ENCODE results near the gene MVB12B. TPM values are rescaled to one million over a fixed set of nuclear protein-coding genes. Genes with fewer than 3 reads are reported as not detected.

MVB12B gene
- polyA plus RNA-seq, 1 donor, result 13.4 TPM

DNA sequence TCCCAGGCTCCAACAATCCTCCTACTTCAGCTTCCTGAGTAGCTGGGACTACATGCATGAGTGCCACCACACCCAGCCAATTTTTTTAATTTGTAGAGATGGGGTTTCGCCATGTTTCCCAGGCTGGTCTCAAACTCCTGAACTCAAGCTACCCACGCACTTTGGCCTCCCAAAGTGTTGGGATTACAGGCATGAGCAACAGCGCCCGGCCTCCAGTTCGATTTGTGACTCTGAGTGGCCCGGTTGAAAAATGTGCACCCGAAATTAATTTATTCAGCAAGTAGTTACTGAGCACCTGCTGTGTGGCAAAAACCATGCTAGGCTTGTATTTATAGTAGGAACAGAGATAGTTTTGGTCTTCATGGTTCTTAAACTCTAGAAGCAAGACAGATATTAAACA lies 58.3 kb downstream of the MVB12B start:
- Histone ChIP-seq H3K36me3 (ENCODE audit: control insufficient read depth, insufficient read depth, low read length) (peaks cover 17% of the 10 kb centered on the region), H3K4me3 (ENCODE audit: low read length) (no peak overlapping the region), H3K9me3 (ENCODE audit: control insufficient read depth, low read depth, low read length) (no peaks in the 10 kb centered on the region), H3K27me3 (ENCODE audit: control insufficient read depth, insufficient read depth, low read length) (no peaks in the 10 kb centered on the region), H3K4me1 (ENCODE audit: control insufficient read depth, insufficient read depth, low read length) (no peaks in the 10 kb centered on the region), H3K27ac (ENCODE audit: low read length) (no peak overlapping the region)
- no peak for DNase-seq
- WGBS (ENCODE audit: insufficient coverage, low lambda C conversion rate), result no CpG with 5 or more reads among the region's 7 CpGs

DNA sequence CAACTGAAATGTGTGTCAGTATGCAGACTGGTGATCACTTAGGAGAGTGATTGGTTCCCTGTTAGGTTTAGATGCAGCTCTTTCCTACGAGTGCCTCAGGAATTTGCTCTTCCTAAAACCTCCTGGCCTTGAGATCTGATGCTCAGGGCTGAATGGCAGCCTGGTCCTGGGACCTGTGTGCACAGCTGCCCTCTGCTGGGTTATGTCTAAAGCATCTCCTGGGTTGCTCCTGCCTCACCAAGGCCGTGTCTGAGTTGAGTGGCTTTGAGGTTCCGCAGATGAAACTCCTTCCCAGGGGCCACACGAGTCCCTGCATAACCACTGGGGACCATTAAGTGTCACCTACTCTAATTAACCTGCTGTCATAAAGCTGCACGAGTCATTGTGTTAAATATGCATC lies 59.5 kb downstream of the MVB12B start:
- Histone ChIP-seq H3K27me3 (ENCODE audit: control insufficient read depth, insufficient read depth, low read length) (no peaks in the 10 kb centered on the region), H3K9me3 (ENCODE audit: control insufficient read depth, low read depth, low read length) (no peaks in the 10 kb centered on the region), H3K36me3 (ENCODE audit: control insufficient read depth, insufficient read depth, low read length) (peaks cover 22% of the 10 kb centered on the region), H3K4me1 (ENCODE audit: control insufficient read depth, insufficient read depth, low read length) (no peaks in the 10 kb centered on the region), H3K4me3 (ENCODE audit: low read length) (no peak overlapping the region), H3K27ac (ENCODE audit: low read length) (no peak overlapping the region)
- WGBS (ENCODE audit: insufficient coverage, low lambda C conversion rate), result no CpG with 5 or more reads among the region's 5 CpGs
- peak in 1 of 2 donors; percentile 44 for DNase-seq

DNA sequence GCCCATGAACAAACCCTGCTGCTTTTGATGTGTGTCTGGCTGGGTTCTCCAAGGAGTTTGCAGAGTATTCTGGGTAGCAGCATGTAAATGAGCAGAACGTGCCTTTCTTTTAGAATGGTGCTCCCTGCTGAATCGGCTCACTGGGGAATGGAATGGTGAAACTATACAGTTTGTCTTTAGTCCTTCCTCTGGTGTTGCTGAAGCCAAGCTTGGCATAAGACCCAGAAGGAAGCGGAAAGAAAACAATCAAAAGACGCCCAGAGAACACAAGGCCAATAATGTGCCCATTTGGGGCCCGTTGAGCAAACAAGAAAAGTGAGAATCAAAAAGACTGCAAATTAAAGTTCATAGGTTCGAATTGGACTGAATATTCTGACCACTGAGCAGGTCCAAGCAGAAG lies 60.1 kb downstream of the MVB12B start:
- Histone ChIP-seq H3K9me3 (ENCODE audit: control insufficient read depth, low read depth, low read length) (no peaks in the 10 kb centered on the region), H3K4me3 (ENCODE audit: low read length) (no peak overlapping the region), H3K27ac (ENCODE audit: low read length) (no peak overlapping the region), H3K27me3 (ENCODE audit: control insufficient read depth, insufficient read depth, low read length) (no peaks in the 10 kb centered on the region), H3K4me1 (ENCODE audit: control insufficient read depth, insufficient read depth, low read length) (no peaks in the 10 kb centered on the region), H3K36me3 (ENCODE audit: control insufficient read depth, insufficient read depth, low read length) (peaks cover 28% of the 10 kb centered on the region)
- WGBS (ENCODE audit: insufficient coverage, low lambda C conversion rate), result no CpG with 5 or more reads among the region's 6 CpGs
- no peak for DNase-seq

DNA sequence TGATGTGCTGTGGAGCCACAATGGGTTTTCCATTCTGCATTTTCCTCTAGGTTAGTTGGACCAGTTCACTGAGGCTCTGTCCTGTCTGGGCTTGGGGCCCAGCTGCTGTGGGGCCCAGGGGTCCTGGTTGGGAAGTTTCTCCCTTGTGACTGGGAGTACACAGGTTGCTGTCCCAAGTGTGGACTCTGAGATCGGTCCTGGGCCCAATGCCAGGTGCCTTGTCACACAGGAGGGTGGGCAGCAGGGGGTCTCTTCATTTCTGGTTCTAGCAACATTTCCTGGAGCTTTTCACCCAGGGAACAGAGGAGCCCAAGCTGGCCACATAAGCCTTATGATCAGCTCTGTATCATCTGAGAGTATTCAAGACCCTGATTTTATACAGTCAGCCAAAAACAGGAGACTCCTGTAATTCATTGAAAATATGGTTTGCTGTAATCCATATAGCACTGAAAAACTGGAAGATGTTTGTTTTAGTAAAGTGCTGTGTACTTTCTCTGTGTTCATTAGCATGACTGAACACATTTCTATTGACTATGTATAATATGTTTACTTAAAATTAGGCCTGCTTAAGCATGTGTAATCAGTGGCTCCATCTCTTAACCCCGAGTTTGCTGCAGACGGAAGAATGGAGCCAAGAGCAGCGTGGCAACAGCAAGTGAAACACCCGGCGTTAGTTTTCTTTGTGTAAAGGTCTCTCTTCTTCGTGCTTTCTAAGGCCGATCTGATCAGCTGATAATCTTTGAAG lies 62.5 kb downstream of the MVB12B start:
- Histone ChIP-seq H3K9me3 (ENCODE audit: control insufficient read depth, low read depth, low read length) (no peaks in the 10 kb centered on the region), H3K36me3 (ENCODE audit: control insufficient read depth, insufficient read depth, low read length) (peaks cover 42% of the 10 kb centered on the region), H3K27me3 (ENCODE audit: control insufficient read depth, insufficient read depth, low read length) (no peaks in the 10 kb centered on the region), H3K27ac (ENCODE audit: low read length) (no peak overlapping the region), H3K4me3 (ENCODE audit: low read length) (no peak overlapping the region), H3K4me1 (ENCODE audit: control insufficient read depth, insufficient read depth, low read length) (no peaks in the 10 kb centered on the region)
- WGBS (ENCODE audit: insufficient coverage, low lambda C conversion rate), result no CpG with 5 or more reads among the region's 8 CpGs
- DNase-seq, result no peak

DNA sequence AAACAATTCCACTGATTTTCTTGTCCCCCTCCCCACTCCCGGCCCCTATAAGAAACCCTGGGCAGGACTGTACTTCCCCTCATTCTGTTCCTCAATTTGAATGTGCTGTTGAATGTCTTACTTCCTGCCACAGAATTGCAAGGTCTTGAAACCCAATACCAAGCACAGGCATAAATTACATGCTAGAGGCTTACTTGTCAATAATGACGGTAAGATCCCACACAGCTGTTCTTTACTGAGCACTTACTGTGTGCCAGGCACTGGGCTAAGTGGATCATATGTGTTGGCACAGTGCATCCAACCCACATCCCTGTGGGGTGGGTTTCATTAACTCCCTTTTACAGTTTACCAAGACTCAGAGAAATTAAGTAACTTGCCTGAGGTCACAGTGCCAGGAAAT lies 63.4 kb downstream of the MVB12B start:
- Histone ChIP-seq H3K4me3 (ENCODE audit: low read length) (no peak overlapping the region), H3K9me3 (ENCODE audit: control insufficient read depth, low read depth, low read length) (no peaks in the 10 kb centered on the region), H3K4me1 (ENCODE audit: control insufficient read depth, insufficient read depth, low read length) (no peaks in the 10 kb centered on the region), H3K27ac (ENCODE audit: low read length) (no peak overlapping the region), H3K36me3 (ENCODE audit: control insufficient read depth, insufficient read depth, low read length) (peaks cover 49% of the 10 kb centered on the region), H3K27me3 (ENCODE audit: control insufficient read depth, insufficient read depth, low read length) (no peaks in the 10 kb centered on the region)
- no peak for DNase-seq
- no CpG with 5 or more reads among the region's 2 CpGs for WGBS (ENCODE audit: insufficient coverage, low lambda C conversion rate)

DNA sequence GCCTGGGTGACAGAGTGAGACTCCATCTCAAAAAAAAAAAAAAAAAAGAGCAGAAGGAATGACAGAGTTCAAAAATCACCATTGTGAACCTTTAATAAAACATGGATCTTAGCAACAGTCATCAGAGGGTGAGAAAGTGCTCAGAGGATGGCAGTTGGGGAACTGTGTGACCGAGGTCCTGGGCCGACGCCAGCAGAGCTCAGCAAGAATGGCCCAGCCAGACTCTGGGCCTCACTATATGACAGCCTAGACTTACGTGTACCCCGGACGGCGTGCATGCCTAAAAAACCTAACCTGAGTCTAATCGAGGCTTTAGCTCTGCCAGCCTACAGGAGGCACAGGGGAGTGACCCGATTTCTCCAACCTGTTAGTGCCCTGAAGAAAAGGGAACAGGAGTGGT lies 64.3 kb downstream of the MVB12B start:
- Histone ChIP-seq H3K36me3 (ENCODE audit: control insufficient read depth, insufficient read depth, low read length) (peaks cover 57% of the 10 kb centered on the region), H3K4me3 (ENCODE audit: low read length) (no peak overlapping the region), H3K4me1 (ENCODE audit: control insufficient read depth, insufficient read depth, low read length) (no peaks in the 10 kb centered on the region), H3K27me3 (ENCODE audit: control insufficient read depth, insufficient read depth, low read length) (no peaks in the 10 kb centered on the region), H3K9me3 (ENCODE audit: control insufficient read depth, low read depth, low read length) (no peaks in the 10 kb centered on the region), H3K27ac (ENCODE audit: low read length) (no peak overlapping the region)
- DNase-seq, result no peak
- WGBS (ENCODE audit: insufficient coverage, low lambda C conversion rate), result no CpG with 5 or more reads among the region's 9 CpGs

DNA sequence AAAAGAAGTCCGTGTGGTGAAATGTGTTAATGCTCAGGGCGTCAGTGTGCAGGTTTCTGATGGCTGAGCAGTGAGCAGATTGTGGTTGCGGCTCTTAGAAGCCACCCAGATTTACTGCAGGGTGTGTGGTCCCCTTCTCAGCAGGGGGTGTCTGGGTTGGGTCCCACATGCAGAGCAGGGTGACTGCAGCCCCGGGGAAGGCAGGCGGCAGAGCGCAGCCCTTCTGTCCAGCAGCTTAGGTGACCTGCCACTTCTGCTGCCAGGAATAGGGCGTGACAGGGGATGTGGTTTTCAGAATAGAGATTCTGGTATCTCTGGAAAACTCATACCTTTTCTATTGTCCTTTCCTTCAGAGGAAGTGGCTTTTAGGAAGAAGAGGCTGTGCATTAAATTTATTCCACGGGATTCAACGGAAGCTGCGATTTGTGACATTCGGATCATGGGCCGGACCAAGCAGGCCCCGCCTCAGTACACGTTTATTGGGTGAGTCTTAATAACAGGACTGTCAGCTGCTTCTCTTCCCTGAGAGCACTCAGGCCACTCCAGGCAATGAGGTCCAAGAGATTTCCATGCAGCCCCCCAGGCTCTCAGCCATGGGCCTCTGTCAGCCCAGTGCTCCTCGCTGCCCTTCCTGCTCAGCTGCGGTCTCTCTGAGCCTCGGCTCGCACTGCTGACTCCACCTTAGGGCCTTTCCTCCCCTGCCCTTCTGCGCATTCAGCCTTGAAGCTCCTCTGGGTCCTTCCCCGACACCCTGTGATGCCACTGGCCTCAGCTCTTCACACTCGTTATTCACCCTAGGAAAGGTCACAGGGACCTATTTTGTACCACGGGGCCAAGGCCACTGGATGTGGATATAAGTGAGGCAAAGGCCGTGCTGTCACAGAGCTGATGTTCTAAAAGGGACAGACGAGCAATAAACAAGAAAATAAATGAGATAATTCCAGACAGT lies 65.4 kb downstream of the MVB12B start:
- peaks cover 62% of the 10 kb centered on the region for H3K36me3 ChIP-seq (ENCODE audit: control insufficient read depth, insufficient read depth, low read length)
- 88% methylated on average over 3 of the region's 24 CpGs for WGBS (ENCODE audit: insufficient coverage, low lambda C conversion rate)

DNA sequence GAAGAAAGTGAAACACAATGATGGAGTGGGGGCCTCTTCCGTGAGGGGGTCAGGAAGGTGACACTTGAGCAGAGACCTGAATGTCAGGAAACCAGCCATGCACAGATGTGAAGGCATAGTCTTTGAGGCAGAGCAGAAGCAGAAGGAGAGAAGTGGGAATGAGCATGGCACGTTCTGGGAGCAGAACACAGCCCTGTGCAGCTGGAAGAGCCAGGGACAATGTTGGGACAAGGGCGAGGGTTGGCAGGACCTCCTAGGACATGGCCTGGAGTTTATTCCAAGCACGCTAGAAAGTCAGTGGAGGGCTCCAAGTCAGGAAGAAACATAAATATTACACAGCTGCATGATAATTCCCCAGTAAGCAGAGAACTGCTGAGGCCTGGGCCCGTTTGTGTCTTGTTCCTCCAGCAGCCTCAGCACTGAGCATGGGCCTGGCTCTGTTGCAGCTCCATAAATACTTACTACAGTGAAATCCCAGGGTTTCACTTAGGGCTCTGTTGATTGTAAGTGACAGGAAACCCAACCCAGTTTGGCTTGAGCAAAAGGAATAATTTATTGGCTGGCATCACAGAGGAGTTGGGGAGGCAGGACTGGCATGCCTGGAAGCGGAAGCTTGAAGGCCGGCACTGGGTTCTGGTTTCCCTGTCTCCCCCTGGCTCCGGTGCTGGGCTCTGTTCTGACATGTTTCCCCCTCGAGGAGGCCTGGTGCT lies 66.2 kb downstream of the MVB12B start:
- Histone ChIP-seq H3K4me1 (ENCODE audit: control insufficient read depth, insufficient read depth, low read length) (no peaks in the 10 kb centered on the region), H3K27ac (ENCODE audit: low read length) (no peak overlapping the region), H3K9me3 (ENCODE audit: control insufficient read depth, low read depth, low read length) (no peaks in the 10 kb centered on the region), H3K36me3 (ENCODE audit: control insufficient read depth, insufficient read depth, low read length) (peaks cover 61% of the 10 kb centered on the region), H3K4me3 (ENCODE audit: low read length) (no peak overlapping the region), H3K27me3 (ENCODE audit: control insufficient read depth, insufficient read depth, low read length) (no peaks in the 10 kb centered on the region)
- DNase-seq, result no peak
- no CpG with 5 or more reads among the region's 9 CpGs for WGBS (ENCODE audit: insufficient coverage, low lambda C conversion rate)

More for the DNA sequence above, 65.4 kb downstream of the MVB12B start:
- Histone ChIP-seq H3K4me1 (ENCODE audit: control insufficient read depth, insufficient read depth, low read length) (no peaks in the 10 kb centered on the region), H3K4me3 (ENCODE audit: low read length) (no peak overlapping the region), H3K27ac (ENCODE audit: low read length) (no peak overlapping the region), H3K27me3 (ENCODE audit: control insufficient read depth, insufficient read depth, low read length) (no peaks in the 10 kb centered on the region), H3K9me3 (ENCODE audit: control insufficient read depth, low read depth, low read length) (no peaks in the 10 kb centered on the region)
- DNase-seq, result no peak

DNA sequence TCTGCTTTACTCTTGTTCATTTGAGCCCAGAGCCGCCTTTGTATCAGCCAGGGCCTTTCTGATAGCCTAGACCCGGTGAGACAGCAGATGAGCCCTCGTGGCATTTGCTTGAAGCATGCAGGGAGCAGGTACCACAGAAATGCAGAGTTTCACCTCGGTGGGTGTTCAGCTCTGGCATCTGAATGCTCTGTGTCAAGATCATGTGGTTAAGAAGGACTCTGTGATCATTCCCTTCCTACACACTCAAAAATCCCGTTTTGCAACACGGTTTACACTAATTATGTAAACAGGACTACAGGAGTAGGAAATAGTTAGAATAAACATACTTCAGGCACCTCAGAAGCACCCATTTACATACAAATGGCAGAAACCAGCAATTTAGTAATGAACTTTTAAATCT lies 67.2 kb downstream of the MVB12B start:
- no peaks in the 10 kb centered on the region for H3K9me3 ChIP-seq (ENCODE audit: control insufficient read depth, low read depth, low read length)
- H3K4me3 ChIP-seq (ENCODE audit: low read length), result no peak overlapping the region
- peaks cover 59% of the 10 kb centered on the region for H3K36me3 ChIP-seq (ENCODE audit: control insufficient read depth, insufficient read depth, low read length)
- DNase-seq, result no peak
- no peak overlapping the region for H3K27ac ChIP-seq (ENCODE audit: low read length)
- H3K27me3 ChIP-seq (ENCODE audit: control insufficient read depth, insufficient read depth, low read length), result no peaks in the 10 kb centered on the region
- WGBS (ENCODE audit: insufficient coverage, low lambda C conversion rate), result no CpG with 5 or more reads among the region's 6 CpGs
- no peaks in the 10 kb centered on the region for H3K4me1 ChIP-seq (ENCODE audit: control insufficient read depth, insufficient read depth, low read length)

DNA sequence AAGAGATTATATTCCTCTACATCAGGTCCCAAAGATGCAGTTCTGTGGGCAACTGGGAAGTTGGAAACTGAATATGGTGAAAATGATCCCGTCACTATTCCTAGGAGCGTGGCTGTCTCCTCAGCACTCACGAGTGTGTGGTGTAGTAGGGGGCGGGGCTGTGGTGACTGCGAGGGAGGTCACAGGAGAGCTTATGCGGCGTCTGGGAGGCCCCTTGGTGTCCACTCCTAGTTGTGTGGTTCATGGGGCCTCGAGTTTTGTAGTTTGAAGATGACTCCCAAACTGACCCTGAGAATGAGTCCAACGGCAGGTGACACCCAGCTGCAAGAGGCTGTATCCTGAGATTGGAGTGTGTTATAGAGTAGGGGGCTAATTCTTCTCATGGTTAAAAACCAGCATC lies 68.2 kb downstream of the MVB12B start:
- H3K4me3 ChIP-seq (ENCODE audit: low read length), result no peak overlapping the region
- H3K36me3 ChIP-seq (ENCODE audit: control insufficient read depth, insufficient read depth, low read length), result peaks cover 64% of the 10 kb centered on the region
- no peaks in the 10 kb centered on the region for H3K27me3 ChIP-seq (ENCODE audit: control insufficient read depth, insufficient read depth, low read length)
- no peaks in the 10 kb centered on the region for H3K9me3 ChIP-seq (ENCODE audit: control insufficient read depth, low read depth, low read length)
- DNase-seq, result no peak
- H3K27ac ChIP-seq (ENCODE audit: low read length), result no peak overlapping the region
- WGBS (ENCODE audit: insufficient coverage, low lambda C conversion rate), result no CpG with 5 or more reads among the region's 9 CpGs
- no peaks in the 10 kb centered on the region for H3K4me1 ChIP-seq (ENCODE audit: control insufficient read depth, insufficient read depth, low read length)

All from large intestine (tissue), 3 donors.